Cardiac muscle cell (in vitro differentiated cells and primary cell): Measurements from ENCODE around the gene SCTR. TPM values are rescaled to one million over a fixed set of nuclear protein-coding genes. Genes with fewer than 3 reads are reported as not detected.

Source experiments
- DNase-seq, 2 donors: peaks; one replicate each; pipeline versions ENCODE4 v3.0.0 to v3.0.0-alpha.2; 2010 to 2017; ENCODE audit warnings: low read depth in 1 of 2, low spot score in 1 of 2
- H3K27ac ChIP-seq: fragments of 200-600 bp; sonication (generic); 2 replicates; pipeline ENCODE4 v1.5.1; 2016
- H3K27me3 ChIP-seq: fragments of 200-600 bp; sonication (generic); 2 replicates; pipeline ENCODE4 v1.6.0; 2016; ENCODE audit warnings: control low read depth
- H3K36me3 ChIP-seq: fragments of 200-600 bp; sonication (generic); 2 replicates; pipeline ENCODE4 v1.5.1; 2016; ENCODE audit warnings: control low read depth
- H3K4me1 ChIP-seq: fragments of 200-600 bp; sonication (generic); 2 replicates; pipeline ENCODE4 v1.8.1; 2017; ENCODE audit warnings: low read depth, mild to moderate bottlenecking, mixed run types
- H3K4me3 ChIP-seq: fragments of 200-600 bp; sonication (generic); 2 replicates; pipeline ENCODE4 v1.5.1; 2016; ENCODE audit warnings: mild to moderate bottlenecking
- H3K9me3 ChIP-seq: fragments of 200-600 bp; sonication (generic); 2 replicates; pipeline ENCODE4 v1.5.1; 2017; ENCODE audit warnings: low read depth, mild to moderate bottlenecking, control low read depth
- polyA plus RNA-seq: library from polyadenylated mRNA; unstranded; fragments of >200 nt; fragmentation: Nextera tagmentation; extraction: Ambion mirVana; gene quantifications from 2 replicates; pipeline ENCODE4 v1.2.1, GENCODE V29; 2016
- total RNA-seq: library from RNA; depleted of rRNA; stranded (reverse); fragments of >200 nt; gene quantifications from 2 replicates; pipeline ENCODE4 v1.2.3, GENCODE V29; 2016
- TF ChIP-seq, protein P1 (sequence below): IDR thresholded peaks from 2 replicates; pipeline ENCODE4 v1.5.1; 2012; ENCODE audit warnings: low read depth, mild to moderate bottlenecking, low read length

SCTR gene
- total and polyA plus RNA-seq, 2 experiments from 2014 or later, result 0.09 TPM; not detected in 1

DNA sequence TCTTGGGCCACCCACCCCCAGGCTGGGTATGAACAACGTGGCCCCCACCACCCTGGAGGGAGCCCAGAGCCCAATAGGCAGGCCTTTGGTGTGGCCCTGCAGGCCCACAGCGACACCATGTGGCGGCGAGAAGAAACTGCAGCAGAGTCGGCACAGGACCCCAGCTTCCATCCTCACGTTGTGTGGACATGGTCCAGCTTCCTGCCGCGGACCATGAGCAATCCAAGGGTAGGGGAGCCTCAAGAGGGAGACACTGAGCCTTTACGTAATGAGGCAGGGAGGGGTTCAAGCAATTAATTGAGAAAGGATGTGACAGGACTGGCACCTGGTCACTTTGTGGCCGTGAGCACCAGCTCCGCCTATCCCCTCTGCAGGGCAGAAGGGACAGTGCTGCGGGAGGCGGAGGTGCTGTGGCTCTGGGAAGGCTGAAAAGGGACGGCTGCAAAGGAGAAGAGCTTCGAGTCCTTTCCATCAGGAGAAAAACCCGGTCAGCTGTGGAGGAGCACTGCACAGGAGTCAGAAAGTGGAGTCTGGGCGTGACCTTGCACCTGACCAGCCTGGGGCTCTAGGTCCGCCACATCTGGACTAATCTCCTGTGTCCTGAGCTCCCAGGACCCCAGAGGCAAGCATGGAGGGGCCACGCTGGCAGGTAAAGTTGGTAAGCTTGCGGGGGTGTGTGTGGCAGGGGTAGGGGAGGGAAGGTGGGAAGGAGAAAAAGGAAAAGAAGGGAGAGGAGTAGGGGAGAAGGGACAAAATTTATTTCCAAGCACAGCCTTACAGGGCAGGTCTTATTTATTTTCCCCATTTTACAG lies 47.8 kb downstream of the SCTR start:
- H3K36me3 ChIP-seq, result no peaks in the 10 kb centered on the region
- H3K27me3 ChIP-seq, result no peaks in the 10 kb centered on the region
- no peak overlapping the region for H3K27ac ChIP-seq
- peak; percentile 72 to 81 for DNase-seq
- H3K4me1 ChIP-seq, result no peaks in the 10 kb centered on the region
- no peaks in the 10 kb centered on the region for H3K9me3 ChIP-seq
- TF ChIP-seq, protein P1, sequence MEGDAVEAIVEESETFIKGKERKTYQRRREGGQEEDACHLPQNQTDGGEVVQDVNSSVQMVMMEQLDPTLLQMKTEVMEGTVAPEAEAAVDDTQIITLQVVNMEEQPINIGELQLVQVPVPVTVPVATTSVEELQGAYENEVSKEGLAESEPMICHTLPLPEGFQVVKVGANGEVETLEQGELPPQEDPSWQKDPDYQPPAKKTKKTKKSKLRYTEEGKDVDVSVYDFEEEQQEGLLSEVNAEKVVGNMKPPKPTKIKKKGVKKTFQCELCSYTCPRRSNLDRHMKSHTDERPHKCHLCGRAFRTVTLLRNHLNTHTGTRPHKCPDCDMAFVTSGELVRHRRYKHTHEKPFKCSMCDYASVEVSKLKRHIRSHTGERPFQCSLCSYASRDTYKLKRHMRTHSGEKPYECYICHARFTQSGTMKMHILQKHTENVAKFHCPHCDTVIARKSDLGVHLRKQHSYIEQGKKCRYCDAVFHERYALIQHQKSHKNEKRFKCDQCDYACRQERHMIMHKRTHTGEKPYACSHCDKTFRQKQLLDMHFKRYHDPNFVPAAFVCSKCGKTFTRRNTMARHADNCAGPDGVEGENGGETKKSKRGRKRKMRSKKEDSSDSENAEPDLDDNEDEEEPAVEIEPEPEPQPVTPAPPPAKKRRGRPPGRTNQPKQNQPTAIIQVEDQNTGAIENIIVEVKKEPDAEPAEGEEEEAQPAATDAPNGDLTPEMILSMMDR, result peak; percentile 96
- no peak overlapping the region for H3K4me3 ChIP-seq

DNA sequence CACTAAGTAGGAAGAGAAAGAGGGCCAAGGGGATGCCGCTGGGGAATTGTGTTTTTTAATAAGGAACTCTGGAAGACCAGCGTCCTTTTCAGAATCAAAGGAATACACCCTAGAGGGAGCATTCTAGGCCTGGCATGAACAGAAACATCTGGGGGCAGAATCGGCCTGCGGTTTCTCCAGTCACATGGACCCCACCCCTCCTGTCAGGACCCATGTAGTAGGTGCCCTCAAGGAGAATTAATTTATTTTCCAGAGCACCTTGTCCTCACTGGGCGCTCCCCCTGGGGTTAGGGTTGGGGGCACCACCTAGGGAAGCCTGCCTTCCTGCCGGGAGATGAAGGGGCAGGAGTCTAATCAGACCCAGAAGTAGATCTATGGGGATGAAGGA lies 48.4 kb downstream of the SCTR start:
- no peaks in the 10 kb centered on the region for H3K4me1 ChIP-seq
- TF ChIP-seq, protein P1, result no peak
- DNase-seq, result no peak

DNA sequence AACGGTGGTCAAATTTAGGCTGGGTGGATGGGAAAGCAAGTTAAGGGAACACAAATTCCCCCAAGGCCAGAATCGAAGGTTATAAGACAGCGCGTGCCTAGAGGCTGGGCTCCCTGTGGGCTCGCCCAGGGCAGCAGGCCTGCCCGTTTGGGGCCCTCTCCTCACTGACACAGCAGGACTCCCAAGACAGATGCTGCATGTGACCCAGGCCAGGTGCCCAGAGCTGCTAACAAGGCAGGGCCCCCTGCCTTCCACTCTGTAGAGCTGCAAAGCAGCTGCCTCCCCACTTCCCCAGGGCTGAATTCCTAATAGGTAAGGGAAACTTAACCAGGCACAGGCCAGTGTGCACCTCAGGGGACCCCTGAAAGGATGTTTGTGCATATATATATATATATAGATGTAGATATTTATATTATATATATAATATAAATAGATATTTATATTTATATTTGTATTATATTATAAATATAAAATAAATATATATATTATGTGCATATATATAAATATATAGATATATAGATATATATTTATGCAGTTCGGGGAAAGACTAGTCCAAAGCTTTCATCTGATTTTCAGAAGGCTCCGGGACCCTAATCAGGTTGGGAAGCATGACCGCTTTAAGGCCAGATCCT lies 48.9 kb downstream of the SCTR start:
- Histone ChIP-seq H3K9me3 (no peaks in the 10 kb centered on the region), H3K27me3 (no peaks in the 10 kb centered on the region), H3K4me3 (no peak overlapping the region), H3K4me1 (no peaks in the 10 kb centered on the region), H3K27ac (no peak overlapping the region), H3K36me3 (no peaks in the 10 kb centered on the region)
- peak in 1 of 2 donors; percentile 26 for DNase-seq
- TF ChIP-seq, protein P1, result no peak

More for the DNA sequence above, 48.4 kb downstream of the SCTR start:
- Histone ChIP-seq H3K27ac (no peak overlapping the region), H3K9me3 (no peaks in the 10 kb centered on the region), H3K4me3 (no peak overlapping the region), H3K27me3 (no peaks in the 10 kb centered on the region), H3K36me3 (no peaks in the 10 kb centered on the region)

DNA sequence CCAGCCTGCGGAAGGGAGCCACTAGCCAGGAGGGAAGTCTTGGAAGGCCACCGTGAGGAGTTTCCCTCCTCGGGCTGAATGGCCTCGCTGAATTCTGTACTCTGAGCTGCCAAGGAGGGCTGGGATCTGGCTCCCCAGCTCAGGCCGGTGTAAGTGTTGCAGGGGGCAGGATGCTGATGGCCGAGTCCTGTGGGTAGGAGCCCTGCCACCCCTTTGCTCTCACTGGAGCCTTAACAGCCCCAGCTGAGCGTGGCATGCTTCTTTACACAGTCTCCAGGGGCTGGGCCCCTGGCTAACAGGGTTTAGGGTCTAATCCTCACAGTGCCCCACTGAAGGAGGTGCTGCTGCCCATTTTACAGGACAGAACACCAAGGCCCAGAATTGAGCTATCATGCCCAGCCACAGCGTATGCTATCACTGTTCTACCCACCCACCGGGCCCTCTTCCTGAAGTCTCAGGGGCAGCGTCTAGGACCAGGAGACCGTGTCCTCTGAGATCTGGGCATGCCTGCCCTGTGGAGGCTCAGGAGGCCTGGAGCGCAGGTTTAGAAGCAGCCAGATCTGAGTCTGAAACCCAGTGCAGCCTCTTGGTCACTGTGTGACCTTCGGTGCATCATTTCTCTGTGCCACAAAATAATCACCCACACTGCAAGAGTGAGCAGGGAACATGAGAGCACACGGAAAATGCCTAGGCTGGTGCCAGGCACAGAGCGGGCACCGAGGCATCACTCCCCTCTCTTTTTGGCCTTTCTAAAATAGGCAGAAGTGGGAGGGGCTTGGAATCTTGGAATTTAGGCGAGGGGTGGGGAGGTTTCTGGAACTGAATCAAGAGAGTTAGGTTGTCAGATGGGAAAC lies 49.7 kb downstream of the SCTR start:
- no peaks in the 10 kb centered on the region for H3K36me3 ChIP-seq
- no peak overlapping the region for H3K4me3 ChIP-seq
- H3K9me3 ChIP-seq, result no peaks in the 10 kb centered on the region
- H3K4me1 ChIP-seq, result no peaks in the 10 kb centered on the region
- H3K27ac ChIP-seq, result no peak overlapping the region
- no peak for DNase-seq
- H3K27me3 ChIP-seq, result no peaks in the 10 kb centered on the region
- TF ChIP-seq, protein P1, result no peak

DNA sequence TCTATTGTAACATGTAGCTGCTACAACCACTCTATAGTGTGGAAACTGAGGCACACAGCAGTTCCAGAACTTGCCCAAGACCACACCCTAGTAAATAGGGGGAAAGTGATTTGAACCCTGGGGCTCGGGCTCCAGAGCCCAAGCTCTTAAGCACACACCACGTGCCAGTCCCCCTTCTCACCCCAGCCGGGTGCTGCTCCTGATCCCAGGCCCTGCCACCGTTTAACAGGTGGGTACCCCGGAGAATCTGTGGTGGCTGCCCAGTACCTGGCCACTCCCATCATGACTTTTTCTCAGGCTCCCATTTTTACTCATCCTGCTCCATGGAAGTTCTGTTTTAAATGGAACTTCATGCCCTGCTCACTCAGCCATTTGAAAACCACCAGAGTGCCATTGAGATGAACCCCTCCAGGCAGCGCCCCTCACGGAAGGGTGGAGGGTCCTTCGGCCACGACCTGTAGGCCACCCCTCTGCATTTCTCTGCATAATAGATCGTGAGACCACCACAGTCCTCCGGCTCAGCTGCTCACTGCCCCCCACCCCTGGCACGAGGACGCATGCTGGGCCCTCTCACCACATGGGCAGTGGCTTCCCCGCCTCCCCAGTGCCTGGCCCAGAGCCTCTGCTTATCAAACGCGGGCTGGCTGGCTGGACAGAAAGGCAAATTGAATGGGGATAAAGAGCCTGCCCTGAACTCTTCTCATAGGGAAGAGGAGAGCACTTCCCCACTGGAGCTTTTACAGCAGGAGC lies 50.5 kb downstream of the SCTR start:
- Histone ChIP-seq H3K9me3 (no peaks in the 10 kb centered on the region), H3K36me3 (no peaks in the 10 kb centered on the region), H3K4me3 (no peak overlapping the region), H3K27ac (no peak overlapping the region), H3K27me3 (no peaks in the 10 kb centered on the region), H3K4me1 (no peaks in the 10 kb centered on the region)
- DNase-seq, result no peak
- TF ChIP-seq, protein P1, result no peak
